ENCODE measurements around the gene OXSR1. TPM values are rescaled to one million over a fixed set of nuclear protein-coding genes. Genes with fewer than 3 reads are reported as not detected.
"Not testable (repeated sequence)": the region's sequence is repeated elsewhere in the genome, so short reads cannot be mapped to it uniquely, and the experiment has no call there.

The OXSR1 gene
- total RNA-seq, 4 donors from 2014 or later = 12.9 to 45.6 (median 39.5) TPM

- no peaks in the 10 kb centered on the region for H3K9me3 ChIP-seq
- no peak for TF ChIP-seq CTCF (IDR thresholded peaks at IDR 0.05)
- TF ChIP-seq POLR2A (IDR thresholded peaks at IDR 0.05) = no peak
- H3K27me3 ChIP-seq = no peaks in the 10 kb centered on the region
- no peak for DNase-seq
- no peak overlapping the region for H3K27ac ChIP-seq
- intact Hi-C loops (cut with DNase I; ENCODE audit: low total_unique reads) = loop anchor here (2.0 kb wide), 1 partner anchor 33 kb away; no protein-coding TSS in a partner anchor
- H3K4me1 ChIP-seq = no peaks in the 10 kb centered on the region
- no peaks in the 10 kb centered on the region for H3K36me3 ChIP-seq
- H3K4me3 ChIP-seq = no peak overlapping the region
Measured at GRCh38 chr3:38133557-38134405, 31.6 kb upstream of the OXSR1 start.

- not testable (repeated sequence) for H3K27me3 ChIP-seq, H3K27ac ChIP-seq, H3K9me3 ChIP-seq, H3K4me1 ChIP-seq, DNase-seq, H3K4me3 ChIP-seq, H3K36me3 ChIP-seq
- intact Hi-C loops (cut with DNase I; ENCODE audit: low total_unique reads) = loop anchor here (2.0 kb wide), 1 partner anchor 32 kb away; no protein-coding TSS in a partner anchor
Measured at GRCh38 chr3:38134517-38135143, 30.7 kb upstream of the OXSR1 start.

GRCh38 chr3:38135621-38136277 is 29.6 kb upstream of the OXSR1 start:
- DNase-seq, H3K36me3 ChIP-seq, H3K4me1 ChIP-seq, H3K9me3 ChIP-seq, H3K27me3 ChIP-seq, H3K27ac ChIP-seq: not testable (repeated sequence)
- H3K4me3 ChIP-seq = peak overlapping the region; percentile 46 to 78
- intact Hi-C loops (cut with DNase I; ENCODE audit: low total_unique reads) = loop anchor here (2.0 kb wide), 1 partner anchor 31 kb away; no protein-coding TSS in a partner anchor

GRCh38 chr3:38136393-38136776 is 29.0 kb upstream of the OXSR1 start:
- no peak for DNase-seq
- Histone ChIP-seq H3K27ac (peak overlapping the region; percentile 48 to 68), H3K27me3 (no peaks in the 10 kb centered on the region), H3K4me3 (peak overlapping the region; percentile 46 to 78), H3K36me3 (no peaks in the 10 kb centered on the region), H3K4me1 (no peaks in the 10 kb centered on the region), H3K9me3 (no peaks in the 10 kb centered on the region)
- intact Hi-C loops (cut with DNase I; ENCODE audit: low total_unique reads) = no loop called here
- no peak for TF ChIP-seq CTCF (IDR thresholded peaks at IDR 0.05)
- no peak for TF ChIP-seq POLR2A (IDR thresholded peaks at IDR 0.05)

GRCh38 chr3:38136777-38137614 is 28.3 kb upstream of the OXSR1 start, which contains the start of gene ACAA1:
TSS of gene ACAA1 (minus strand) at chr3:38137127. CDS start at chr3:38137035, 92 bp downstream.
- intact Hi-C loops (cut with DNase I; ENCODE audit: low total_unique reads) = no loop called here
- H3K27ac ChIP-seq = peak within 1 kb of the TSS; percentile 89 to 92
- peak in 1 of 4 experiments; percentile 2 for TF ChIP-seq CTCF (IDR thresholded peaks at IDR 0.05)
- peak; percentile 80 to 83 for TF ChIP-seq POLR2A (IDR thresholded peaks at IDR 0.05)
- peak; percentile 99 to 100 for DNase-seq
- no peaks in the 10 kb centered on the region for H3K9me3 ChIP-seq
- no peaks in the 10 kb centered on the region for H3K4me1 ChIP-seq
- H3K36me3 ChIP-seq = no peaks in the 10 kb centered on the region
- H3K27me3 ChIP-seq = no peaks in the 10 kb centered on the region
- H3K4me3 ChIP-seq = peak within 1 kb of the TSS; percentile 46 to 78

All from uterus (tissue), 4 donors.